ENCODE data around the gene TUBGCP6. TPM values are rescaled to one million over a fixed set of nuclear protein-coding genes. Genes with fewer than 3 reads are reported as not detected.

The TUBGCP6 gene
- total RNA-seq, 2 donors from 2014 or later, result 52.3 to 80.1 TPM

DNA sequence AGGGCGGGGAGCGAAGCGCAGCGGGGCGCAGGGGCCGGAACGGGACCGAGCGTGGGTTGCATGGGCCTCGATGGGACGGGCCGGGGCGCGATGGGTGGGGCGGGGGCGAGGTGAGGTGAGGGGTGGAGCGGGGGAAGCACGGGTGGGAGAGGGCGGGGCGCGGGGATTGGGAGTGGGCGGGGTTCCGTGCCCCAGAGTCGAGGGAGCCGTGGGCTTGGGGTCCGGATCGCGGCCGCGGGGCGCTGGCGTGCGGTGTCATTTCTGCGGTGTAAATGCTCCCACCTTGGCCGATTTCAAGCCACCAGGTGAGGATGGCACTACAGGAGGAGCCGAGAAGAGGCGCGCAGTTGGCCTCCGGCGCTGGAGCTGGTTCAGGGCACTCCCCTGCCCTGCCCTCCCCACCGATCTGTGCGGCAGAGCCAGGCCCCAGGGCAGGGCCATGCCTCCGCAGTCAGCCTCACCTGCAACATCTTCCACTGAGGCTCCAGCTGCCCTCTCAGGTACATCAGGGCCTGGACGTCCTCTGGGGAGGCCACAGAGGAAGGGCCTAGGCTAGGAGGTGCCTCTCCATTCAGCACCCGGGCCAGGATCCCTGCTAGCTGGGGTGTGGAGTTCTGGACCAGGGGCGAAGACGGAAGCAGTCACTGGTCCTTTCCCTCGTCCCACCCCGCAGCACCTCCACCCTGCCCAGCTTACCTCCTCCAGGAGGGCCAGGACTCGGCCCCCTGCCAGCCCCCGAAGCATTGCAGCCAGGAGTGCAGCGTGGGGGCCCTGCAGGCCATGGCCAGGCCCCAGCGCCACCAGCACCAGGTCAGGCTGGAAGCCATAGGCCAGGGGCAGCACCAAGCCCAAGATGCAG, 620 bp upstream of the TUBGCP6 start:
- Histone ChIP-seq H3K27ac (peak overlapping the region; percentile 86 to 90), H3K4me3 (peak overlapping the region; percentile 89), H3K9me3 (no peaks in the 10 kb centered on the region), H3K4me1 (ENCODE audit: control insufficient read depth in 1 of 2, low read depth in 2 of 2) (peaks cover 40 to 62% of the 10 kb centered on the region in 2 donors), H3K36me3 (no peaks in the 10 kb centered on the region), H3K27me3 (replicated peaks; ENCODE audit: insufficient read depth) (no peaks in the 10 kb centered on the region)
- TF ChIP-seq, protein P1, sequence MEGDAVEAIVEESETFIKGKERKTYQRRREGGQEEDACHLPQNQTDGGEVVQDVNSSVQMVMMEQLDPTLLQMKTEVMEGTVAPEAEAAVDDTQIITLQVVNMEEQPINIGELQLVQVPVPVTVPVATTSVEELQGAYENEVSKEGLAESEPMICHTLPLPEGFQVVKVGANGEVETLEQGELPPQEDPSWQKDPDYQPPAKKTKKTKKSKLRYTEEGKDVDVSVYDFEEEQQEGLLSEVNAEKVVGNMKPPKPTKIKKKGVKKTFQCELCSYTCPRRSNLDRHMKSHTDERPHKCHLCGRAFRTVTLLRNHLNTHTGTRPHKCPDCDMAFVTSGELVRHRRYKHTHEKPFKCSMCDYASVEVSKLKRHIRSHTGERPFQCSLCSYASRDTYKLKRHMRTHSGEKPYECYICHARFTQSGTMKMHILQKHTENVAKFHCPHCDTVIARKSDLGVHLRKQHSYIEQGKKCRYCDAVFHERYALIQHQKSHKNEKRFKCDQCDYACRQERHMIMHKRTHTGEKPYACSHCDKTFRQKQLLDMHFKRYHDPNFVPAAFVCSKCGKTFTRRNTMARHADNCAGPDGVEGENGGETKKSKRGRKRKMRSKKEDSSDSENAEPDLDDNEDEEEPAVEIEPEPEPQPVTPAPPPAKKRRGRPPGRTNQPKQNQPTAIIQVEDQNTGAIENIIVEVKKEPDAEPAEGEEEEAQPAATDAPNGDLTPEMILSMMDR (IDR thresholded peaks at IDR 0.05), result no peak
- DNase-seq (ENCODE audit: low spot score) (no peak), ATAC-seq (ENCODE audit: insufficient number of reproducible peaks, low FRiP score, low read depth) (peak; percentile 8)

DNA sequence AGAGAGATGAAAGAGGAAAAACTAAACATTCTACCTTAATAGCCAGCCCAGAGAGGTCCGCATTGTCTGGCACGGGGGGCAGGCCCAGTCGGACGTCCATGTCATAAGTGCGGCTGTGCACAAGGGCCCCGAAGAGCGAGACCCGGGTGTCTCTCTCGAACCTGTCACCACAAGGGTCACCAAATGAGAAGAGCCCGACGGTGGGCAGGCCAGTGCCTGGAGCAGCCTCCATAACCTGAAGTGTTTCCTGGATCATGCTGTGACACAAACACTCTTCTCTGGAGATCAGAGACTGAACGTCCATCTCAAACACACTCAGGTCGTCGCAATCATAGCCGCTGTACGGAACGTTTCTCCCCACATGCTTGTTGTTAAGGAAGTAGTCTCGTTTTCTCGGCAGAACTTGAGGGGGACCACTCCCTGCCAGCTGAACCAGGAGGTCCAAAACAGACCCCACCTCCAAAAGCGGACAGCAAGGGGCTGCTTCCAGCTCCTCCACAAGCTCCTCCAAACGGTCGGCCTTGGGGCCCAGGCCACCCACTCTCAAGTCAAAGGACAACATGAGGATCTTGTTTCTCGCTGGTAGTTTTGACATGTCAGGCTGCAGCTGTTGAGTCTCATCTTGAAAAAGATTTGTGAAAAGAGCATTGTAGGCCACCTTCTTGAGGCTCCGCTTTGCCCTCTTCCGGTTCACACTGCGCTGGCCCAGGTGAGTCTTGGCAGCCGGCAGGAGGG, 971 bp downstream of the TUBGCP6 start:
- H3K9me3 ChIP-seq, result no peaks in the 10 kb centered on the region
- no peaks in the 10 kb centered on the region for H3K27me3 ChIP-seq (replicated peaks; ENCODE audit: insufficient read depth)
- ATAC-seq (ENCODE audit: insufficient number of reproducible peaks, low FRiP score, low read depth) (no peak), DNase-seq (ENCODE audit: low spot score) (no peak)
- peak overlapping the region; percentile 86 to 90 for H3K27ac ChIP-seq
- H3K4me1 ChIP-seq (ENCODE audit: control insufficient read depth in 1 of 2, low read depth in 2 of 2), result peaks cover 29 to 50% of the 10 kb centered on the region in 2 donors
- H3K36me3 ChIP-seq, result peaks cover 10% of the 10 kb centered on the region
- peak overlapping the region; percentile 89 for H3K4me3 ChIP-seq
- TF ChIP-seq, protein P1 (IDR thresholded peaks at IDR 0.05), result no peak

DNA sequence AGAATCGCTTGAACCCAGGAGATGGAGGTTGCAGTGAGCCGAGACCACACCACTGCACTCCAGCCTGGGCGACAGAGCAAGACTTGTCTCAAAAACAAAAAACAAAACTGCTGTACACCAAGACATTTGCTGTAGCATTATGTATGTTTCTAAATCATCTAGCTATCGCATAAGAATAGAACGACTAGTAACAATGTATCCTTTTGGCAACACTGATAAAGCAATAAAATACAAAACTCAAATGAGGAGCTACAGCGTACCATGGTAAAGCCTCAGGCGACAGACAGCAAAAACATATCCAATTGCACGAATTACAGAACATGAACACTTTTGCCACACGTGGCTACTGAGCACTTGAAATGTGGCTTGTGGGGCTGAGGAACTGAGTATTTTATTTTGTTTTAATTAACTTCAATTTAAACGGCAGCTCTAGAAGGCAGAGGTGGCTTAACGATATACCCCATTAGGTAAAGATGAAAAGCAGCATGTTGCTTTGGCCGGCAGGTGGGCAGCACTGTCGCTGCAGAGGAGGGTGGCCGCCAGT, 2.3 kb downstream of the TUBGCP6 start:
- ATAC-seq (ENCODE audit: insufficient number of reproducible peaks, low FRiP score, low read depth) (no peak), DNase-seq (ENCODE audit: low spot score) (no peak)
- H3K4me1 ChIP-seq (ENCODE audit: control insufficient read depth in 1 of 2, low read depth in 2 of 2), result peaks cover 29 to 44% of the 10 kb centered on the region in 2 donors
- no peaks in the 10 kb centered on the region for H3K27me3 ChIP-seq (replicated peaks; ENCODE audit: insufficient read depth)
- TF ChIP-seq, protein P1 (IDR thresholded peaks at IDR 0.05), result no peak
- H3K4me3 ChIP-seq, result peak overlapping the region; percentile 89
- H3K27ac ChIP-seq, result no peak overlapping the region
- no peaks in the 10 kb centered on the region for H3K9me3 ChIP-seq
- H3K36me3 ChIP-seq, result peaks cover 17% of the 10 kb centered on the region

- DNase-seq (ENCODE audit: low spot score) (no peak), ATAC-seq (ENCODE audit: insufficient number of reproducible peaks, low FRiP score, low read depth) (no peak)
- Histone ChIP-seq H3K9me3 (no peaks in the 10 kb centered on the region), H3K4me3 (no peak overlapping the region), H3K27ac (no peak overlapping the region), H3K36me3 (peaks cover 25% of the 10 kb centered on the region), H3K4me1 (ENCODE audit: control insufficient read depth in 1 of 2, low read depth in 2 of 2) (peaks cover 21 to 27% of the 10 kb centered on the region in 2 donors), H3K27me3 (replicated peaks; ENCODE audit: insufficient read depth) (no peaks in the 10 kb centered on the region)
- TF ChIP-seq, protein P1 (IDR thresholded peaks at IDR 0.05), result no peak
Observed at GRCh38 chr22:50238755-50239154, 6.1 kb downstream of the TUBGCP6 start.

Measured in thoracic aorta (tissue), 2 donors.